ENCODE measurements around the gene EDNRA. TPM values are rescaled to one million over a fixed set of nuclear protein-coding genes. Genes with fewer than 3 reads are reported as not detected.
A peak's percentile ranks its signal among the peaks of the same experiment; 100 is the strongest.

Gene EDNRA
- polyA plus RNA-seq, 1 of the 3 experiments (the other 2 are of a cell fraction), result 1.2 TPM

DNA sequence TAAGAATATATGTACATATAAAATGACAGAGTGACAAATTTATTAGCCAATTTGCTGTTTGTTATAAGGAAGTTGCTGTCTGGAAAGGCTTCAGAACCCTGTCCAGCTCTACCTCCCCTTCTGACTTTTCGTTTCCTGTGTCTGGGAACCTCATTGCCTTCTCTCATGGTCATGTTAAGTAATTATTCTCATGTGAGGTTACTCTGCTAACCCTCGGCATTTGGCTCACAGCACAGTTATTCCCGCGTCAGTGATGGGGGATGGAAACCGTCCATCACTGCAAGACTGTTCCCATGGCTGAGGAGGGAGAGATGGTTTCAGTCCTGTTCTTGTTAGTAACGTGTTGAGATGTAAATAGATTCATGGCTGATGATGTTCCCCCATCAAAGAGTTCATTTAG lies 11.9 kb downstream of the EDNRA start:
- Histone ChIP-seq H3K9me3 (no peaks in the 10 kb centered on the region), H3F3A (replicated peaks; ENCODE audit: insufficient read depth) (peaks cover 4% of the 10 kb centered on the region), H3K4me1 (ENCODE audit: control insufficient read depth in 1 of 2, insufficient read depth in 2 of 2, low read depth in 1 of 2, low read length in 1 of 2) (peaks cover 9 to 11% of the 10 kb centered on the region in 2 experiments; a peak in 3 of 4 replicates), H3K36me3 (replicated peaks in 1 of 2; ENCODE audit: control insufficient read depth in 1 of 2, insufficient read depth in 2 of 2, low read length in 1 of 2) (no peaks in the 10 kb centered on the region), H3K9me2 (no peaks in the 10 kb centered on the region), H3K4me2 (no peak overlapping the region), H4K20me1 (ENCODE audit: insufficient read depth) (no peaks in the 10 kb centered on the region), H3K27ac (ENCODE audit: low read depth in 2 of 2, low read length in 1 of 2) (peak overlapping the region; percentile 25 to 67; a peak in 3 of 4 replicates), H3K27me3 (ENCODE audit: insufficient read depth) (no peaks in the 10 kb centered on the region), H2AFZ (ENCODE audit: low read depth) (no peak overlapping the region), H3K4me3 (ENCODE audit: low read depth in 2 of 2, low read length in 1 of 2) (no peak overlapping the region), H3K79me2 (ENCODE audit: insufficient read depth) (no peaks in the 10 kb centered on the region), H3K9ac (no peak overlapping the region)
- WGBS (ENCODE audit: low lambda C conversion rate), result 57% methylated on average over 6 of the region's 6 CpGs
- POLR2A ChIA-PET, result no interaction called here
- TF ChIP-seq, protein P1, sequence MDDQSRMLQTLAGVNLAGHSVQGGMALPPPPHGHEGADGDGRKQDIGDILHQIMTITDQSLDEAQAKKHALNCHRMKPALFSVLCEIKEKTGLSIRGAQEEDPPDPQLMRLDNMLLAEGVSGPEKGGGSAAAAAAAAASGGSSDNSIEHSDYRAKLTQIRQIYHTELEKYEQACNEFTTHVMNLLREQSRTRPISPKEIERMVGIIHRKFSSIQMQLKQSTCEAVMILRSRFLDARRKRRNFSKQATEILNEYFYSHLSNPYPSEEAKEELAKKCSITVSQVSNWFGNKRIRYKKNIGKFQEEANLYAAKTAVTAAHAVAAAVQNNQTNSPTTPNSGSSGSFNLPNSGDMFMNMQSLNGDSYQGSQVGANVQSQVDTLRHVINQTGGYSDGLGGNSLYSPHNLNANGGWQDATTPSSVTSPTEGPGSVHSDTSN (IDR thresholded peaks at IDR 0.05), result no peak
- TF ChIP-seq TEAD4 (IDR thresholded peaks at IDR 0.05; ENCODE audit: borderline replicate concordance, insufficient read depth) (no peak), GATA2 (CRISPR knock-in tag; IDR thresholded peaks at IDR 0.05) (no peak), NRF1 (IDR thresholded peaks at IDR 0.05; ENCODE audit: low read depth, low read length) (no peak), RFX5 (IDR thresholded peaks at IDR 0.05; ENCODE audit: low read length) (no peak), YY1 (IDR thresholded peaks at IDR 0.05; ENCODE audit: low read depth) (no peak), MEF2A (IDR thresholded peaks at IDR 0.05; ENCODE audit: borderline replicate concordance, low read depth) (no peak), CHD2 (IDR thresholded peaks at IDR 0.05; ENCODE audit: low read length, partially characterized antibody) (no peak), FOSL2 (IDR thresholded peaks at IDR 0.05; ENCODE audit: borderline replicate concordance, low read depth) (no peak), EP300 (IDR thresholded peaks at IDR 0.05; ENCODE audit: borderline replicate concordance in 1 of 2, low read depth in 1 of 2, low read length in 1 of 2) (no peak), FOXM1 (IDR thresholded peaks at IDR 0.05; ENCODE audit: low read depth) (no peak), SIN3A (IDR thresholded peaks at IDR 0.05; ENCODE audit: borderline replicate concordance, low read depth, low read length) (no peak), RCOR1 (IDR thresholded peaks at IDR 0.05; ENCODE audit: low read length) (no peak), TCF12 (IDR thresholded peaks at IDR 0.05) (no peak)
- TF ChIP-seq, protein P2, sequence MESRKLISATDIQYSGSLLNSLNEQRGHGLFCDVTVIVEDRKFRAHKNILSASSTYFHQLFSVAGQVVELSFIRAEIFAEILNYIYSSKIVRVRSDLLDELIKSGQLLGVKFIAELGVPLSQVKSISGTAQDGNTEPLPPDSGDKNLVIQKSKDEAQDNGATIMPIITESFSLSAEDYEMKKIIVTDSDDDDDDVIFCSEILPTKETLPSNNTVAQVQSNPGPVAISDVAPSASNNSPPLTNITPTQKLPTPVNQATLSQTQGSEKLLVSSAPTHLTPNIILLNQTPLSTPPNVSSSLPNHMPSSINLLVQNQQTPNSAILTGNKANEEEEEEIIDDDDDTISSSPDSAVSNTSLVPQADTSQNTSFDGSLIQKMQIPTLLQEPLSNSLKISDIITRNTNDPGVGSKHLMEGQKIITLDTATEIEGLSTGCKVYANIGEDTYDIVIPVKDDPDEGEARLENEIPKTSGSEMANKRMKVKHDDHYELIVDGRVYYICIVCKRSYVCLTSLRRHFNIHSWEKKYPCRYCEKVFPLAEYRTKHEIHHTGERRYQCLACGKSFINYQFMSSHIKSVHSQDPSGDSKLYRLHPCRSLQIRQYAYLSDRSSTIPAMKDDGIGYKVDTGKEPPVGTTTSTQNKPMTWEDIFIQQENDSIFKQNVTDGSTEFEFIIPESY (IDR thresholded peaks at IDR 0.05; ENCODE audit: borderline replicate concordance, low read depth), result no peak
- TF ChIP-seq, protein P3, sequence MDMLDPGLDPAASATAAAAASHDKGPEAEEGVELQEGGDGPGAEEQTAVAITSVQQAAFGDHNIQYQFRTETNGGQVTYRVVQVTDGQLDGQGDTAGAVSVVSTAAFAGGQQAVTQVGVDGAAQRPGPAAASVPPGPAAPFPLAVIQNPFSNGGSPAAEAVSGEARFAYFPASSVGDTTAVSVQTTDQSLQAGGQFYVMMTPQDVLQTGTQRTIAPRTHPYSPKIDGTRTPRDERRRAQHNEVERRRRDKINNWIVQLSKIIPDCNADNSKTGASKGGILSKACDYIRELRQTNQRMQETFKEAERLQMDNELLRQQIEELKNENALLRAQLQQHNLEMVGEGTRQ (IDR thresholded peaks at IDR 0.05; ENCODE audit: borderline replicate concordance, low read depth, low read length), result no peak
- DNase-seq, result no peak
- CTCF ChIA-PET, result no interaction called here

Data from SK-N-SH (cell line).